OCI-LY7 (cell line): ENCODE measurements around the gene SPATA21. TPM values are rescaled to one million over a fixed set of nuclear protein-coding genes. Genes with fewer than 3 reads are reported as not detected.

Source experiments
- BruUV-seq: library from RNA; stranded (reverse); fragments of 400-500 nt; replicated peaks from 2 replicates; lab custom pipeline; 2021; lab: Mats Ljungman, UMichigan
- CTCF ChIA-PET: fragments of 300-600 bp; sonication (Branson Sonifier 250); formaldehyde crosslinking; loops from one replicate; lab custom pipeline; 2022; ENCODE audit warnings: antibody characterized with exemption; ENCODE audit not compliant: unreplicated experiment; lab: Charles Lee
- POLR2A ChIA-PET: fragments of 300-600 bp; sonication (Branson Sonifier 250); formaldehyde crosslinking; loops from one replicate; lab custom pipeline; 2022; ENCODE audit warnings: antibody characterized with exemption; lab: Charles Lee
- DNase-seq: peaks from one replicate; pipeline ENCODE4 v3.0.0-alpha.2; 2015; ENCODE audit warnings: low spot score
- H2AFZ ChIP-seq: fragments of 200-600 bp; sonication (generic), shearing (Covaris generic); 2 replicates; pipeline ENCODE4 v1.6.1; 2014; ENCODE audit warnings: mild to moderate bottlenecking, antibody characterized with exemption, low read length, moderate library complexity
- H3K27ac ChIP-seq: fragments of 200-600 bp; sonication (generic); 2 replicates; pipeline ENCODE4 v1.5.1; 2014; ENCODE audit warnings: mixed run types, low read depth, mild to moderate bottlenecking, moderate library complexity, low read length, inconsistent platforms; ENCODE audit not compliant: poor library complexity, severe bottlenecking
- H3K36me3 ChIP-seq: fragments of 200-600 bp; sonication (generic); 2 replicates; pipeline ENCODE4 v1.6.1; 2014; ENCODE audit warnings: mild to moderate bottlenecking, antibody characterized with exemption, low read length, moderate library complexity, mixed read lengths; ENCODE audit not compliant: insufficient read depth
- H3K4me1 ChIP-seq: fragments of 200-600 bp; sonication (generic); 2 replicates; pipeline ENCODE4 v1.5.1; 2014; ENCODE audit warnings: mild to moderate bottlenecking, low read length; ENCODE audit not compliant: insufficient read depth, poor library complexity, severe bottlenecking
- H3K4me2 ChIP-seq: fragments of 200-600 bp; sonication (generic); 2 replicates; pipeline ENCODE4 v1.6.1; 2014; ENCODE audit warnings: mild to moderate bottlenecking, low read length
- H3K4me3 ChIP-seq: fragments of 200-600 bp; sonication (generic); 2 replicates; pipeline ENCODE4 v1.5.1; 2014; ENCODE audit warnings: mild to moderate bottlenecking, low read depth, low read length; ENCODE audit not compliant: poor library complexity, severe bottlenecking
- H3K79me2 ChIP-seq: fragments of 200-600 bp; sonication (generic); 2 replicates; pipeline ENCODE4 v1.6.1; 2016; ENCODE audit warnings: low read depth, mild to moderate bottlenecking, low read length, moderate library complexity, mixed read lengths; ENCODE audit not compliant: insufficient read depth
- H3K9me2 ChIP-seq: fragments of 200-600 bp; sonication (generic); 2 replicates; pipeline ENCODE4 v1.6.1; 2016; ENCODE audit warnings: mild to moderate bottlenecking, low read length, mixed read lengths; ENCODE audit not compliant: insufficient read depth
- H3K9me3 ChIP-seq: fragments of 200-600 bp; sonication (generic); 2 replicates; pipeline ENCODE4 v1.6.1; 2014; ENCODE audit warnings: mild to moderate bottlenecking, mixed run types, low read length, mixed read lengths
- H4K20me1 ChIP-seq: fragments of 200-600 bp; sonication (generic); 2 replicates; pipeline ENCODE4 v1.6.1; 2014; ENCODE audit warnings: mild to moderate bottlenecking, antibody characterized with exemption, low read length, moderate library complexity, mixed read lengths; ENCODE audit not compliant: insufficient read depth
- EZH2phosphoT487 ChIP-seq: fragments of 200-600 bp; sonication (generic); IDR thresholded peaks from 2 replicates; pipeline ENCODE4 v1.6.1; 2018; ENCODE audit warnings: low read depth, borderline replicate concordance, mild to moderate bottlenecking, mixed run types, antibody characterized with exemption, low read length, moderate library complexity, mixed read lengths
- intact Hi-C: fragments of 100-400 bp; cut with micrococcal nuclease; formaldehyde crosslinking; loops from one replicate; pipeline ENCODE4 v1.10.0; 2022; ENCODE audit not compliant: unreplicated experiment
- total RNA-seq, 2 experiments: library from RNA; depleted of rRNA in 1 of 2; stranded (reverse); fragments of >200 nt in 1 of 2; shearing (Covaris generic) in 1 of 2; gene quantifications; 2 replicates each; pipeline ENCODE4 v1.2.3, GENCODE V29; 2014 to 2022
- TF ChIP-seq, protein P1 (sequence below): fragments of 200-600 bp; sonication (generic); conservative IDR thresholded peaks from 2 replicates; pipeline ENCODE4 v1.5.1; 2014; ENCODE audit warnings: mild to moderate bottlenecking, antibody characterized with exemption, low read length, moderate library complexity, mixed read lengths

Gene SPATA21
- total RNA-seq, 2 experiments from 2014 or later = 0.40 TPM; not detected in 1

DNA sequence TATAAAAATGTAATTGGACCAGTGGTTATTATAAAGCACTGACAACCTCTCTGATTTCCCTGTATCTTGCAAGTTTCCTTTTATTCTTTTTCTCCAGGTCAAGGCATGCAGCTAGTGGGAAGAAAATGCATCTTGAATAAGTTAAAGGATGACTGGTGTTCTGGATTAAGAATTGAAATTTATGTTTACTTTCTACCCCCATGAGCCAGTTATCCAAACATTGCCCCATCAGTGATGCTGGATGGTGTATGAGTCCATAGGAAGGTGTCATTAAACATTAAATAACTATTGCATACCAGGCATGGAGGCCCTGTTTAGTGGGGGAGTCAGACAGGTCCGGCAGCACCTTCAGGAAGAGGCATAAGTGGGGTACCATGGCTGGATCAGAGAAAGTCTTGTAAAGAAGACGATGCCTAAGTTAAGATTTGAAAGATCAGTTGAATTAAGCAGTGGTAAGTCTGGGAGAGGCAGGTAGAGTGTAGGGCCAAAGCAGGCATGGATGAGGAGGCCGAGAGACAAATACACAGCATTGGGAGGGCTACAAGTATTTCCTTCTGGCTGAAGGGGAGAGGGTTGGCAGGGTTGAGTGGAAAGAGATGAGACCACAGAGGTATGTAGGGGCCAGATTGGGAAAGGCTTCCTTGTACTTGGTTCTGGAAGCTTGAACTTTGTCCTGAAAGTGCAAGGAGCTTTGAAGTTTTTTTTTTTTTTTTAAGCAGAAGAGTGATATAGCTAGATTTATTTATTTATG is 64.5 kb downstream of the SPATA21 start:
- Histone ChIP-seq H3K4me1 (peaks cover 11% of the 10 kb centered on the region), H3K36me3 (peaks cover 41% of the 10 kb centered on the region; the same call in 1 of the 2 replicates), H4K20me1 (peaks cover 47% of the 10 kb centered on the region), H3K4me2 (no peak overlapping the region), H3K9me2 (no peaks in the 10 kb centered on the region), H3K9me3 (no peaks in the 10 kb centered on the region), H2AFZ (no peak overlapping the region), H3K27ac (no peak overlapping the region), H3K4me3 (no peak overlapping the region), H3K79me2 (peaks cover 99% of the 10 kb centered on the region)
- TF ChIP-seq EZH2phosphoT487 = no peak
- TF ChIP-seq, protein P1, sequence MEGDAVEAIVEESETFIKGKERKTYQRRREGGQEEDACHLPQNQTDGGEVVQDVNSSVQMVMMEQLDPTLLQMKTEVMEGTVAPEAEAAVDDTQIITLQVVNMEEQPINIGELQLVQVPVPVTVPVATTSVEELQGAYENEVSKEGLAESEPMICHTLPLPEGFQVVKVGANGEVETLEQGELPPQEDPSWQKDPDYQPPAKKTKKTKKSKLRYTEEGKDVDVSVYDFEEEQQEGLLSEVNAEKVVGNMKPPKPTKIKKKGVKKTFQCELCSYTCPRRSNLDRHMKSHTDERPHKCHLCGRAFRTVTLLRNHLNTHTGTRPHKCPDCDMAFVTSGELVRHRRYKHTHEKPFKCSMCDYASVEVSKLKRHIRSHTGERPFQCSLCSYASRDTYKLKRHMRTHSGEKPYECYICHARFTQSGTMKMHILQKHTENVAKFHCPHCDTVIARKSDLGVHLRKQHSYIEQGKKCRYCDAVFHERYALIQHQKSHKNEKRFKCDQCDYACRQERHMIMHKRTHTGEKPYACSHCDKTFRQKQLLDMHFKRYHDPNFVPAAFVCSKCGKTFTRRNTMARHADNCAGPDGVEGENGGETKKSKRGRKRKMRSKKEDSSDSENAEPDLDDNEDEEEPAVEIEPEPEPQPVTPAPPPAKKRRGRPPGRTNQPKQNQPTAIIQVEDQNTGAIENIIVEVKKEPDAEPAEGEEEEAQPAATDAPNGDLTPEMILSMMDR = no peak
- intact Hi-C loops = no loop called here
- no TSS peak for BruUV-seq
- CTCF ChIA-PET = no interaction called here
- POLR2A ChIA-PET = interaction anchor here (0.8 to 1.2 kb wide), 2 partner anchors 14 to 153 kb away, joined by 3 read pairs; no protein-coding TSS in a partner anchor
- DNase-seq = no peak

- Histone ChIP-seq H3K4me3 (no peak overlapping the region), H3K36me3 (peaks cover 40% of the 10 kb centered on the region; the same call in 1 of the 2 replicates), H3K79me2 (peaks cover 92% of the 10 kb centered on the region), H3K4me1 (peaks cover 11% of the 10 kb centered on the region), H3K4me2 (no peak overlapping the region), H3K9me3 (no peaks in the 10 kb centered on the region), H4K20me1 (peaks cover 40% of the 10 kb centered on the region), H3K9me2 (no peaks in the 10 kb centered on the region), H3K27ac (no peak overlapping the region), H2AFZ (no peak overlapping the region)
- BruUV-seq = no TSS peak
- CTCF ChIA-PET = no interaction called here
- POLR2A ChIA-PET = interaction anchor here (0.7 kb wide), 1 partner anchor 28 kb away, joined by 6 read pairs; no protein-coding TSS in a partner anchor
- TF ChIP-seq, protein P1 = no peak
- TF ChIP-seq EZH2phosphoT487 = no peak
- DNase-seq = no peak
- intact Hi-C loops = no loop called here
These were observed 65.5 kb downstream of the SPATA21 start for GRCh38 chr1:16371725-16372124.

DNA sequence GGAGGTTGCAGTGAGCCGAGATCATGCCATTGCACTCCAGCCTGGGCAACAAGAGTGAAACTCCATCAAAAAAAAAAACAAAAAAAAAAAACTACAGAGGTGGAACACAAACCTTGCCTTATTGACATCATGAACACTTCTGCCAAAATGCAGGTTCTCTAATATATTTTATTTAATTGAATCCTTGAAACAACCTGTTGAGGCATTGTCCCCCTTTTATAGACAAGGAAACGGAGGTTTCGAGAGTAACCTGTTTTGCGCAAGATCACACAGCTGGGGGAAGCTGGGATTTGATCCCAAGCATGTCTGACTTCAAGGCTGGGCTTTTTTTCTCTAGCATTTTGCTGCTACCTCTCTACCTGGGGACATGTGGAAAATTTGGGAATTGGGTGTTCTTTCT is 67.4 kb downstream of the SPATA21 start:
- Histone ChIP-seq H3K79me2 (peaks cover 73% of the 10 kb centered on the region), H3K9me3 (no peaks in the 10 kb centered on the region), H2AFZ (no peak overlapping the region), H3K4me3 (no peak overlapping the region), H3K4me1 (peaks cover 17% of the 10 kb centered on the region), H3K4me2 (peak overlapping the region; percentile 97; the same call in 1 of the 2 replicates), H3K9me2 (no peaks in the 10 kb centered on the region), H3K27ac (no peak overlapping the region), H3K36me3 (peaks cover 27% of the 10 kb centered on the region; the same call in 1 of the 2 replicates), H4K20me1 (peaks cover 29% of the 10 kb centered on the region)
- intact Hi-C loops = loop anchor here (5.0 kb wide), 2 partner anchors 133 to 163 kb away; partner anchors contain the start of gene CPLANE2
- DNase-seq = no peak
- BruUV-seq = no TSS peak
- ChIA-PET CTCF (no interaction called here), POLR2A (interaction anchor here (0.6 to 1.3 kb wide), 3 partner anchors 15 to 238 kb away, joined by 3 read pairs; no protein-coding TSS in a partner anchor)
- TF ChIP-seq EZH2phosphoT487 = no peak
- TF ChIP-seq, protein P1 = no peak
